ENCODE results near the gene MUC12. TPM values are rescaled to one million over a fixed set of nuclear protein-coding genes. Genes with fewer than 3 reads are reported as not detected.
"Not testable (repeated sequence)": the region's sequence is repeated elsewhere in the genome, so short reads cannot be mapped to it uniquely, and the experiment has no call there.

Gene MUC12
- polyA plus RNA-seq, 1 donor = 3.3 TPM

- no CpG with 5 or more reads among the region's 3 CpGs for WGBS (ENCODE audit: insufficient coverage, low lambda C conversion rate)
- Histone ChIP-seq H3K36me3 (ENCODE audit: control insufficient read depth, insufficient read depth, low read length) (no peaks in the 10 kb centered on the region), H3K27ac (ENCODE audit: low read length) (no peak overlapping the region), H3K9me3 (ENCODE audit: control insufficient read depth, low read depth, low read length) (peaks cover 3% of the 10 kb centered on the region), H3K4me1 (ENCODE audit: control insufficient read depth, insufficient read depth, low read length) (peaks cover 35% of the 10 kb centered on the region), H3K27me3 (ENCODE audit: control insufficient read depth, insufficient read depth, low read length) (peaks cover 44% of the 10 kb centered on the region), H3K4me3 (ENCODE audit: low read length) (no peak overlapping the region)
- DNase-seq = peak in 1 of 2 donors; percentile 29
Observed at GRCh38 chr7:100968650-100969049, 715 bp upstream of the MUC12 start.

- Histone ChIP-seq H3K27me3 (ENCODE audit: control insufficient read depth, insufficient read depth, low read length) (peaks cover 25% of the 10 kb centered on the region), H3K9me3 (ENCODE audit: control insufficient read depth, low read depth, low read length) (peaks cover 6% of the 10 kb centered on the region), H3K36me3 (ENCODE audit: control insufficient read depth, insufficient read depth, low read length) (no peaks in the 10 kb centered on the region), H3K4me3 (ENCODE audit: low read length) (no peak overlapping the region), H3K4me1 (ENCODE audit: control insufficient read depth, insufficient read depth, low read length) (peaks cover 38% of the 10 kb centered on the region), H3K27ac (ENCODE audit: low read length) (no peak overlapping the region)
- no peak for DNase-seq
- WGBS (ENCODE audit: insufficient coverage, low lambda C conversion rate) = 29% methylated on average over 1 of the region's 14 CpGs
Observed at GRCh38 chr7:100971111-100972001, 2.0 kb downstream of the MUC12 start.

- no peak for DNase-seq
- Histone ChIP-seq H3K27me3 (ENCODE audit: control insufficient read depth, insufficient read depth, low read length) (peaks cover 19% of the 10 kb centered on the region), H3K4me1 (ENCODE audit: control insufficient read depth, insufficient read depth, low read length) (peaks cover 32% of the 10 kb centered on the region), H3K27ac (ENCODE audit: low read length) (no peak overlapping the region), H3K4me3 (ENCODE audit: low read length) (no peak overlapping the region), H3K9me3 (ENCODE audit: control insufficient read depth, low read depth, low read length) (peaks cover 6% of the 10 kb centered on the region), H3K36me3 (ENCODE audit: control insufficient read depth, insufficient read depth, low read length) (no peaks in the 10 kb centered on the region)
- WGBS (ENCODE audit: insufficient coverage, low lambda C conversion rate) = no CpG with 5 or more reads among the region's 7 CpGs
Observed at GRCh38 chr7:100972002-100972347, 2.6 kb downstream of the MUC12 start.

GRCh38 chr7:100974021-100974420 lies 4.7 kb downstream of the MUC12 start:
- H3K27me3 ChIP-seq (ENCODE audit: control insufficient read depth, insufficient read depth, low read length) = no peaks in the 10 kb centered on the region
- no peaks in the 10 kb centered on the region for H3K36me3 ChIP-seq (ENCODE audit: control insufficient read depth, insufficient read depth, low read length)
- DNase-seq = no peak
- 69% methylated on average over 2 of the region's 2 CpGs for WGBS (ENCODE audit: insufficient coverage, low lambda C conversion rate)
- peaks cover 6% of the 10 kb centered on the region for H3K9me3 ChIP-seq (ENCODE audit: control insufficient read depth, low read depth, low read length)
- H3K4me3 ChIP-seq (ENCODE audit: low read length) = no peak overlapping the region
- peaks cover 19% of the 10 kb centered on the region for H3K4me1 ChIP-seq (ENCODE audit: control insufficient read depth, insufficient read depth, low read length)
- H3K27ac ChIP-seq (ENCODE audit: low read length) = no peak overlapping the region

- Histone ChIP-seq H3K36me3 (ENCODE audit: control insufficient read depth, insufficient read depth, low read length) (no peaks in the 10 kb centered on the region), H3K27ac (ENCODE audit: low read length) (peak overlapping the region; percentile 71), H3K27me3 (ENCODE audit: control insufficient read depth, insufficient read depth, low read length) (no peaks in the 10 kb centered on the region), H3K4me1 (ENCODE audit: control insufficient read depth, insufficient read depth, low read length) (peaks cover 14% of the 10 kb centered on the region), H3K4me3 (ENCODE audit: low read length) (no peak overlapping the region), H3K9me3 (ENCODE audit: control insufficient read depth, low read depth, low read length) (peaks cover 6% of the 10 kb centered on the region)
- WGBS (ENCODE audit: insufficient coverage, low lambda C conversion rate) = no CpG with 5 or more reads among the region's 3 CpGs
- DNase-seq = peak; percentile 69 to 85
Observed at GRCh38 chr7:100975371-100975821, 6.0 kb downstream of the MUC12 start.

GRCh38 chr7:100978300-100978699 lies 8.9 kb downstream of the MUC12 start:
- Histone ChIP-seq H3K4me1 (ENCODE audit: control insufficient read depth, insufficient read depth, low read length) (peaks cover 14% of the 10 kb centered on the region), H3K27me3 (ENCODE audit: control insufficient read depth, insufficient read depth, low read length) (no peaks in the 10 kb centered on the region), H3K4me3 (ENCODE audit: low read length) (no peak overlapping the region), H3K9me3 (ENCODE audit: control insufficient read depth, low read depth, low read length) (peaks cover 6% of the 10 kb centered on the region), H3K27ac (ENCODE audit: low read length) (no peak overlapping the region), H3K36me3 (ENCODE audit: control insufficient read depth, insufficient read depth, low read length) (no peaks in the 10 kb centered on the region)
- no peak for DNase-seq
- WGBS (ENCODE audit: insufficient coverage, low lambda C conversion rate) = no CpG with 5 or more reads among the region's 4 CpGs

- DNase-seq = peak; percentile 71 to 75
- no peaks in the 10 kb centered on the region for H3K4me1 ChIP-seq (ENCODE audit: control insufficient read depth, insufficient read depth, low read length)
- no peaks in the 10 kb centered on the region for H3K27me3 ChIP-seq (ENCODE audit: control insufficient read depth, insufficient read depth, low read length)
- H3K27ac ChIP-seq (ENCODE audit: low read length) = no peak overlapping the region
- H3K36me3 ChIP-seq (ENCODE audit: control insufficient read depth, insufficient read depth, low read length) = no peaks in the 10 kb centered on the region
- no peaks in the 10 kb centered on the region for H3K9me3 ChIP-seq (ENCODE audit: control insufficient read depth, low read depth, low read length)
- H3K4me3 ChIP-seq (ENCODE audit: low read length) = no peak overlapping the region
- 52% methylated on average over 2 of the region's 8 CpGs for WGBS (ENCODE audit: insufficient coverage, low lambda C conversion rate)
Observed at GRCh38 chr7:100983451-100984187, 14.3 kb downstream of the MUC12 start.

- H3K4me1 ChIP-seq (ENCODE audit: control insufficient read depth, insufficient read depth, low read length); H3K9me3 ChIP-seq (ENCODE audit: control insufficient read depth, low read depth, low read length); H3K27ac ChIP-seq (ENCODE audit: low read length); DNase-seq; H3K27me3 ChIP-seq (ENCODE audit: control insufficient read depth, insufficient read depth, low read length); H3K36me3 ChIP-seq (ENCODE audit: control insufficient read depth, insufficient read depth, low read length); H3K4me3 ChIP-seq (ENCODE audit: low read length): not testable (repeated sequence)
- 8% methylated on average over 2 of the region's 14 CpGs for WGBS (ENCODE audit: insufficient coverage, low lambda C conversion rate)
Observed at GRCh38 chr7:100984241-100984918, 15.0 kb downstream of the MUC12 start.

- H3K27ac ChIP-seq (ENCODE audit: low read length); H3K36me3 ChIP-seq (ENCODE audit: control insufficient read depth, insufficient read depth, low read length); H3K4me3 ChIP-seq (ENCODE audit: low read length); H3K27me3 ChIP-seq (ENCODE audit: control insufficient read depth, insufficient read depth, low read length); H3K9me3 ChIP-seq (ENCODE audit: control insufficient read depth, low read depth, low read length); H3K4me1 ChIP-seq (ENCODE audit: control insufficient read depth, insufficient read depth, low read length); DNase-seq: not testable (repeated sequence)
- WGBS (ENCODE audit: insufficient coverage, low lambda C conversion rate) = no CpG with 5 or more reads among the region's 4 CpGs
Observed at GRCh38 chr7:100985033-100985797, 15.8 kb downstream of the MUC12 start.

- no CpG with 5 or more reads among the region's 9 CpGs for WGBS (ENCODE audit: insufficient coverage, low lambda C conversion rate)
- no peak for DNase-seq
- no peaks in the 10 kb centered on the region for H3K27me3 ChIP-seq (ENCODE audit: control insufficient read depth, insufficient read depth, low read length)
Observed at GRCh38 chr7:100991631-100992030, 22.3 kb downstream of the MUC12 start.

More at GRCh38 chr7:100991631-100992030, 22.3 kb downstream of the MUC12 start:
- no peaks in the 10 kb centered on the region for H3K36me3 ChIP-seq (ENCODE audit: control insufficient read depth, insufficient read depth, low read length)
- no peak overlapping the region for H3K4me3 ChIP-seq (ENCODE audit: low read length)
- H3K9me3 ChIP-seq (ENCODE audit: control insufficient read depth, low read depth, low read length) = no peaks in the 10 kb centered on the region
- H3K4me1 ChIP-seq (ENCODE audit: control insufficient read depth, insufficient read depth, low read length) = no peaks in the 10 kb centered on the region
- H3K27ac ChIP-seq (ENCODE audit: low read length) = no peak overlapping the region

Data from large intestine (tissue), 3 donors.